Glomerular visceral epithelial cell (primary cell): ENCODE data around the gene NUPR1.
"Not testable (repeated sequence)": the region's sequence is repeated elsewhere in the genome, so short reads cannot be mapped to it uniquely, and the experiment has no call there.

ENCODE experiments used
- DNase-seq: peaks from one replicate; pipeline ENCODE4 v3.0.0-alpha.2; 2016; ENCODE audit errors: extremely low spot score

Gene NUPR1

GRCh38 chr16:28498666-28499381, 40.0 kb downstream of the NUPR1 start:
- no peak for DNase-seq

- no peak for DNase-seq
These were observed 40.7 kb downstream of the NUPR1 start for GRCh38 chr16:28497861-28498599.

- no peak for DNase-seq
These were observed 41.4 kb downstream of the NUPR1 start for GRCh38 chr16:28497386-28497785.

GRCh38 chr16:28496844-28497243, 41.9 kb downstream of the NUPR1 start:
- no peak for DNase-seq

- DNase-seq = no peak
These were observed 42.7 kb downstream of the NUPR1 start for GRCh38 chr16:28495795-28496749.

GRCh38 chr16:28495098-28495793, 43.5 kb downstream of the NUPR1 start:
- no peak for DNase-seq

- DNase-seq = no peak
These were observed 44.5 kb downstream of the NUPR1 start, which contains the start of gene APOBR for GRCh38 chr16:28494121-28494851. TSS of gene APOBR (plus strand) at chr16:28494643. CDS start at chr16:28494682, 39 bp downstream.

GRCh38 chr16:28492511-28492910, 46.3 kb downstream of the NUPR1 start:
- no peak for DNase-seq

- peak; percentile 92 for DNase-seq
These were observed 46.8 kb downstream of the NUPR1 start, which contains the start of gene CLN3 for GRCh38 chr16:28491970-28492474. TSS of gene CLN3 (minus strand) at chr16:28492074. CDS start at chr16:28491759, 315 bp downstream.

GRCh38 chr16:28491230-28491969, 47.4 kb downstream of the NUPR1 start:
- no peak for DNase-seq

GRCh38 chr16:28486266-28486665, 52.5 kb downstream of the NUPR1 start:
- DNase-seq = no peak

- not testable (repeated sequence) for DNase-seq
These were observed 55.4 kb downstream of the NUPR1 start for GRCh38 chr16:28483361-28483760.
